ENCODE results near the gene PLD5. TPM values are rescaled to one million over a fixed set of nuclear protein-coding genes. Genes with fewer than 3 reads are reported as not detected.

The PLD5 gene
- total and polyA plus RNA-seq, 4 donors = under 0.01 to 0.17 (median 0.05) TPM; not detected in 1

GRCh38 chr1:242405947-242406346 lies 118.5 kb downstream of the PLD5 start:
- Histone ChIP-seq H3K27ac (ENCODE audit: low read depth in 1 of 2, low read length in 2 of 2) (no peak overlapping the region), H3K9me3 (ENCODE audit: control insufficient read depth in 4 of 4, low read length in 3 of 4) (no peaks in the 10 kb centered on the region), H3K27me3 (ENCODE audit: control insufficient read depth in 4 of 4, insufficient read depth in 4 of 4, low read length in 3 of 4) (peaks cover 0 to 3% (median 0%) of the 10 kb centered on the region in 4 donors), H3K36me3 (ENCODE audit: control insufficient read depth in 4 of 4, insufficient read depth in 3 of 4, low read depth in 1 of 4, low read length in 3 of 4) (no peaks in the 10 kb centered on the region), H3K4me1 (ENCODE audit: control insufficient read depth in 4 of 4, insufficient read depth in 4 of 4, low read length in 3 of 4) (no peaks in the 10 kb centered on the region), H3K9ac (ENCODE audit: low read depth in 1 of 2, low read length in 2 of 2) (no peak overlapping the region), H3K4me3 (ENCODE audit: low read depth in 1 of 3, low read length in 3 of 3) (no peak overlapping the region)
- 71% methylated on average over 2 of the region's 2 CpGs for whole genome bisulfite sequencing
- DNase-seq (ENCODE audit: low spot score) = no peak
- TF ChIP-seq ZBTB33 (IDR thresholded peaks at IDR 0.05) (no peak), HNF4G (IDR thresholded peaks at IDR 0.05) (no peak), SP1 (IDR thresholded peaks at IDR 0.05) (no peak), RAD21 (IDR thresholded peaks at IDR 0.05) (no peak), ATF3 (IDR thresholded peaks at IDR 0.05) (no peak), MAX (IDR thresholded peaks at IDR 0.05) (no peak), TAF1 (conservative IDR thresholded peaks at IDR 0.05) (no peak), FOXA1 (IDR thresholded peaks at IDR 0.05) (no peak), RXRA (IDR thresholded peaks at IDR 0.05) (no peak), GABPA (IDR thresholded peaks at IDR 0.05 in 1 of 2, conservative IDR thresholded peaks at IDR 0.05 in 1 of 2) (no peak), REST (IDR thresholded peaks at IDR 0.05) (no peak), JUND (IDR thresholded peaks at IDR 0.05) (no peak)

GRCh38 chr1:242404296-242404695 lies 120.2 kb downstream of the PLD5 start:
- H3K9me3 ChIP-seq (ENCODE audit: control insufficient read depth in 4 of 4, low read length in 3 of 4) = no peaks in the 10 kb centered on the region
- WGBS = 78% methylated on average over 5 of the region's 5 CpGs
- no peak overlapping the region for H3K9ac ChIP-seq (ENCODE audit: low read depth in 1 of 2, low read length in 2 of 2)
- DNase-seq (ENCODE audit: low spot score) = no peak
- H3K27ac ChIP-seq (ENCODE audit: low read depth in 1 of 2, low read length in 2 of 2) = no peak overlapping the region
- H3K36me3 ChIP-seq (ENCODE audit: control insufficient read depth in 4 of 4, insufficient read depth in 3 of 4, low read depth in 1 of 4, low read length in 3 of 4) = no peaks in the 10 kb centered on the region
- H3K4me1 ChIP-seq (ENCODE audit: control insufficient read depth in 4 of 4, insufficient read depth in 4 of 4, low read length in 3 of 4) = no peaks in the 10 kb centered on the region
- no peak overlapping the region for H3K4me3 ChIP-seq (ENCODE audit: low read depth in 1 of 3, low read length in 3 of 3)
- peaks cover 0 to 3% (median 0%) of the 10 kb centered on the region in 4 donors for H3K27me3 ChIP-seq (ENCODE audit: control insufficient read depth in 4 of 4, insufficient read depth in 4 of 4, low read length in 3 of 4)
- TF ChIP-seq CTCF (IDR thresholded peaks at IDR 0.05; ENCODE audit: low read depth, low read length, missing input control) (no peak), RAD21 (IDR thresholded peaks at IDR 0.05) (no peak), ZBTB33 (IDR thresholded peaks at IDR 0.05) (no peak), RXRA (IDR thresholded peaks at IDR 0.05) (no peak), MAX (IDR thresholded peaks at IDR 0.05) (no peak), HNF4G (IDR thresholded peaks at IDR 0.05) (no peak), REST (IDR thresholded peaks at IDR 0.05) (no peak), FOXA2 (IDR thresholded peaks at IDR 0.05) (no peak), EGR1 (IDR thresholded peaks at IDR 0.05; ENCODE audit: low read depth in 2 of 2) (no peak), GABPA (IDR thresholded peaks at IDR 0.05 in 1 of 2, conservative IDR thresholded peaks at IDR 0.05 in 1 of 2) (no peak), ATF3 (IDR thresholded peaks at IDR 0.05) (no peak), TAF1 (conservative IDR thresholded peaks at IDR 0.05) (no peak), JUND (IDR thresholded peaks at IDR 0.05) (no peak), NR2F2 (IDR thresholded peaks at IDR 0.05) (no peak), YY1 (IDR thresholded peaks at IDR 0.05) (no peak), FOXA1 (IDR thresholded peaks at IDR 0.05) (no peak)

All from liver (tissue), 9 donors.